Fibroblast of villous mesenchyme (primary cell): ENCODE results near the gene TMEM161A. TPM values are rescaled to one million over a fixed set of nuclear protein-coding genes. Genes with fewer than 3 reads are reported as not detected.
"Not testable (repeated sequence)": the region's sequence is repeated elsewhere in the genome, so short reads cannot be mapped to it uniquely, and the experiment has no call there.

Source experiments
- DNase-seq: peaks from one replicate; pipeline ENCODE4 v3.0.0-alpha.2; 2010; ENCODE audit warnings: low read depth
- H3K4me3 ChIP-seq: 2 replicates; pipeline ENCODE4 v1.5.1; 2011; ENCODE audit warnings: low read depth, mild to moderate bottlenecking, low read length
- total RNA-seq: library from RNA; depleted of rRNA; stranded (reverse); fragments of >200 nt; gene quantifications from 2 replicates; pipeline ENCODE4 v1.2.3, GENCODE V29; 2012
- TF ChIP-seq, protein P1 (sequence below): IDR thresholded peaks from 2 replicates; pipeline ENCODE4 v1.5.1; 2012; ENCODE audit warnings: low read depth, mild to moderate bottlenecking, low read length; ENCODE audit not compliant: insufficient read depth

Gene TMEM161A
- total RNA-seq, result 18.1 and 20.9 TPM in 2 replicates

DNA sequence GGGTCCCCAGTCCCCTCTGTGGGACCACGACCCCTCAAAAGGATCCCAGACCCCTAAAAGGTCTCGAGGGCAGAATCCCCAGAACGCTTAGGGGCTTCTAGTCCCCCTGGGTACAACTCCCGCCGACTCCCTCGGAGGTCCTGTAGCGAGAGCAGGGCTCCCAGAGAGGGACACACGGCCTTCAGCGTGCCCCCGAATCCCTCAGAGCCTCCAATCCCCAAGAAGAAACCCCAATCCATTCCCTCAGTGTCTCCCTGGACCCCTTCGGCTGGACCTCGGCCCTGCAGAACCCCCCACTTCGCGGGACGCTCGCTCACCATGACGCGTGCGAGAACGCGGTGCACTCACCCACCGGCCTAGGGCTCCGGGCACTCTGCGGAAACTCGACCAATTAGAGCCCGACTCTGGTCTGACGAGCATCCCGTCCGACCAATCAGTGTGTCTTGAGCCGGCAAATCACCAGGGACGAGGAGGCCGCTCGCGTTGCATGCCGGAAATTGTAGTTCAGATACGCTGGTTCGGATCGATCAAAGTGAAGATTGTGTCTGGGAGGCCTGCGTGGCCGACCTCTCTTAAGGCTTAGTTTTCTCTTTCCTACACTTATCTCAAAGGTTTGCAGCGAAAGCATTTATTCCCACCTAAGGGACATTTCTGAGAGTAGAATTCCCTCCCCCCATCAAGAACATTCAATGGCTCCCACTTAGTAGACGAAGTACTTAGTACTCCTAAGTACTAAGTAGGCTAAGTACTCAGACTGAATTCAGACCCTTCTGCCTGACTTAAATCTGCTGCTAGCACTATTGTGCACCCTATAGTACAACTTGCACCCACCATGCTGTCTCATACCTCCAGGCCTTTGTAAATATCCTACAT, at the start of gene TMEM161A:
Gene TMEM161A (minus strand): TSS at position 370 of the 873 bp plus-strand sequence. CDS start 50 bp downstream, at position 320.
- TF ChIP-seq, protein P1, sequence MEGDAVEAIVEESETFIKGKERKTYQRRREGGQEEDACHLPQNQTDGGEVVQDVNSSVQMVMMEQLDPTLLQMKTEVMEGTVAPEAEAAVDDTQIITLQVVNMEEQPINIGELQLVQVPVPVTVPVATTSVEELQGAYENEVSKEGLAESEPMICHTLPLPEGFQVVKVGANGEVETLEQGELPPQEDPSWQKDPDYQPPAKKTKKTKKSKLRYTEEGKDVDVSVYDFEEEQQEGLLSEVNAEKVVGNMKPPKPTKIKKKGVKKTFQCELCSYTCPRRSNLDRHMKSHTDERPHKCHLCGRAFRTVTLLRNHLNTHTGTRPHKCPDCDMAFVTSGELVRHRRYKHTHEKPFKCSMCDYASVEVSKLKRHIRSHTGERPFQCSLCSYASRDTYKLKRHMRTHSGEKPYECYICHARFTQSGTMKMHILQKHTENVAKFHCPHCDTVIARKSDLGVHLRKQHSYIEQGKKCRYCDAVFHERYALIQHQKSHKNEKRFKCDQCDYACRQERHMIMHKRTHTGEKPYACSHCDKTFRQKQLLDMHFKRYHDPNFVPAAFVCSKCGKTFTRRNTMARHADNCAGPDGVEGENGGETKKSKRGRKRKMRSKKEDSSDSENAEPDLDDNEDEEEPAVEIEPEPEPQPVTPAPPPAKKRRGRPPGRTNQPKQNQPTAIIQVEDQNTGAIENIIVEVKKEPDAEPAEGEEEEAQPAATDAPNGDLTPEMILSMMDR, result no peak
- DNase-seq, result peak; percentile 99
- peak within 1 kb of the TSS; percentile 95 for H3K4me3 ChIP-seq

DNA sequence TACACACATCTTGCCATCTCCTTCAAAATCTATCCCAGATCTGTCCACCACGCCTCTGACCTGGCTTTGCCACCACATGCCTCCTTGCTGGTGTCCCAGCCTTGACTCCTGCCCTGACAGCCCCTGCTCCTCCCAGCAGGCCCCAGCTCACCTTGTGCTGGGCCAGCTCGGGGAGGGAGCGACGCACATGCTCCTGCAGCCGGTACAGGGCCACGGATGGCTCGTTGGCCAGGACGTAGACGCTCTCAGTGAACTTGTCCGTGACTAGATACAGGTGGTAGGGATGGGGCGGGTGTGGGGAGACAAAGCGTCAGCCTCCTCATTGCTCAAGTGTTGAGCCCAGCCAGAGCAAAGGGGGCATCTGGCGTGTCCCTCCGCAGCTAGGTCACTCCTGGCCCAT, 48.5 kb upstream of the TMEM161A start:
- no peak for DNase-seq
- H3K4me3 ChIP-seq, result no peak overlapping the region

DNA sequence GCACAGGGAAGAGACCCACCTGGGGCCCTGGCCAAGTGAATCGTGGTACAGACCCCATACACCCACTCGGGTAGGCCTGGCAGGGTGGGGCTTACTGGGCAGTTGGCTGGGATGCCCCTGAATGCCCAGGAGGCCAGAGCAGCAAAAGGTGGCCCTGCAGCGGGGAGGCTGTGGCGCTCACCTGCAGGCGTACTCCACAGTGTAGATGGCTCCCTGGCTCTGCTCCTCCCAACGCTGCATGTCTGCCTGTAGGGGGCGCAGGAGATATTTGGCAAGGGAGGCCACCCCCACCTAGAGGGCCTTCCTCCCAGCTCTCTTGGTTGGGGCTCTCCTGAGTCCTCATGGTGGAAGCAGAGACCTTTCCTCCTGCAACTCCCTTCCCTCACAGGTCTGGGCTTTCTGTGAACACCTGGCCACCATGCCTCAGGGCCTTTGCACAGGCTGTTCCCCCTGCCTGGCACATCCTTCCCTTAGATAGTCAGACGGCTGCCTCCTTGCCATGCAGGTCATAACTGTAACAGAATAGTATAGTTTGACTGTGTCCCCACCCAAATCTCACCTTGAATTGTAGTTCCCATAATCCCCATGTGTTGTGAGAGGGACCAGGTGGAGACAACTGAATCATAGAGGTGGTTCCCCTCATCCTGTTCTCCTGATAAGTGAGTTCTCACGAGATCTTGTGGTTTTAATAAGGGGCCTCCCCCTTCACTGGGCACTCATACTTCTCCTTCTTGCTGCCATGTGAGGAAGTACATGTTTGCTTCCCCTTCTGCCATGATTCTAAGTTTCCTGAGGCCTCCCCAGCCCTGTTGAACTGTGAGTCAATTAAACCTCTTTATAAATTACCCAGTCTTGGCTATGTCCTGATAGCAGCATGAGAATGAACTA, 47.8 kb upstream of the TMEM161A start:
- peak; percentile 43 for DNase-seq
- TF ChIP-seq, protein P1, result peak; percentile 72

More for the DNA sequence above, 48.5 kb upstream of the TMEM161A start:
- TF ChIP-seq, protein P1, result no peak

DNA sequence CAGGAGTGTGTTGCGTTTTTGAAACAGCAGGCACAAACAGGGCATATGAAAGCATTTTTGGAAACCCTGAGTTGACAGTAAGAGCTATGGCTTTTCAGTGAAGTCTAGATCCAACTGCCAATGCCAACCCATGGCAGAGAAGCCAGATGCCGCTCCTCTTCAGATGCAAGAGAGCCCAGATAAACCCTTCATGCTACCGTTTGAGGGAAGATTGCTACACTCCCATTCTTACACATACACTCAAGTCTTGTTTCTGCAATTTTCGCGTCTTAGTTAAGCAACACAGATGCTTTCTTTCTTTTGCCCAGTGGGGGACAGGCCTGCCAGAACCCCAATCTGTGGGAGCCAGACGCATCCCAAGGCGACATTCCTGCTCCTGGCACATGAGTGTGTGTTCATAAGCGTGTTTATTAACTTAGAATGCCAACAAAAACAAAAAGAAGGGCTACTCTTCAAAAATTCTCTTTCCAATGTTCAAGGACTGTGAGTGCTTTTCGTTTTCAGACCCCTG, 43.3 kb upstream of the TMEM161A start:
- DNase-seq, result no peak
- H3K4me3 ChIP-seq, result no peak overlapping the region
- TF ChIP-seq, protein P1, result no peak

More for the DNA sequence above, 47.8 kb upstream of the TMEM161A start:
- no peak overlapping the region for H3K4me3 ChIP-seq

DNA sequence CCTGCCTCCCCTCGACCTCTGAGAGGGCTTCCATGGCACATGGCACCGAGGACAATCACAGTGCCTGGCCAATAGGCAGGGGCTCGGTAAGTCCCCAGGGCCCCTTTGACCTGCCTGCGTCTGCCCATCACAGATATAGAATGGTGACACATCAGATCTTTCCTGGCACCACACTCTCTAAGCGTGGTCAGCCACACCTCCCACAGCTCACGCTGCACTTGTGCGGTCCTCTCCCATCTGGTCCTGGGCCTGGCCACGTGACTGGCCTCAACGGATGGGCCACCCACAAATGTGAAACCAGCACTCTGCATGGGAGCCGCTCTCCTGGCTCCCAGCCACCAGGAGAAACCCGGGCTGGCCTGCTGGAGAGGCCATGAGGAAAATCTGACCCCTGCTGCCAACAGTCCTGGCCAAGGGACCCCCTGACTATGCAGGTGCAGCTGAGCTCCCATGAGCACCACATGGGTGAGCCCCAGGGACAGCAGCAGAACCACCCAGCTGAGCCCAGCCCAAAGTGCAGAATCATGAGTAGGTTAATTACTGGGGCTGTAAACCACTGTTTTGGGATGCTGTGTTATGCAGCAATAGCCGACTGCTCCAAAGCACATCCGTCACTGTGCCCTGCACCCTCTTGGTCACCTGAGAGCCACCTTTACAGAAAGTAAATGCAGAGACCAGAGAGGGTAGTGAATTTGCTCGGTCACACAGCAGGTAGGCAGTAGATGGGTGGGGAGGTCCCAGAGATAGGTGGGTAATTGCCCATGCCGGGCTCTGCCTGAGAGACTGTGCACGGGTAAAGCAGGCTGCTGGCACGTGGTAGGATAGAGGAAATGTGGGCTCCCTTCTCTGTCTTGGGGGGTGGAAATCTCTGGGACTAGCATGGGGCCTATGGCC, 41.5 kb upstream of the TMEM161A start:
- H3K4me3 ChIP-seq, result no peak overlapping the region
- DNase-seq, result no peak
- TF ChIP-seq, protein P1, result no peak

DNA sequence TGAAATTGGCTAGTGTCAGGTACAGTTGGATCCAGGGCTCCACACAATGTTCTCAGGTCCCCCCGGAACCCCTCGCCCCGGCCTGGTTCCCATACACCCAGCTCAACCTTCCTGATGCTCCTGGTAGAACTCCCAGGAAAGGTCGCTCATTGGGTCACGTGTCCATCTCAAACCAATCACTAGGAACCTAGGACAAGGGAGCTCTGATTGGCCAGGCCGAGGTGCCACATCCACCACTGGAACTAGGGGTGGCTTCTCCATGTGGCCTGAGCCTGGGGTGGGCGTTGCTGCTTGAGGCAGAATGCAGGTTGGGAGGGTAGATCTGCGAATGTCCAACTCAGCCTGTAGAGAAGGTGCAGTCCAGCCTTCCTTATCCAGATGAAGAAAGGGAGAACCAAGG, 38.7 kb upstream of the TMEM161A start:
- TF ChIP-seq, protein P1, result no peak
- H3K4me3 ChIP-seq, result no peak overlapping the region
- DNase-seq, result no peak

DNA sequence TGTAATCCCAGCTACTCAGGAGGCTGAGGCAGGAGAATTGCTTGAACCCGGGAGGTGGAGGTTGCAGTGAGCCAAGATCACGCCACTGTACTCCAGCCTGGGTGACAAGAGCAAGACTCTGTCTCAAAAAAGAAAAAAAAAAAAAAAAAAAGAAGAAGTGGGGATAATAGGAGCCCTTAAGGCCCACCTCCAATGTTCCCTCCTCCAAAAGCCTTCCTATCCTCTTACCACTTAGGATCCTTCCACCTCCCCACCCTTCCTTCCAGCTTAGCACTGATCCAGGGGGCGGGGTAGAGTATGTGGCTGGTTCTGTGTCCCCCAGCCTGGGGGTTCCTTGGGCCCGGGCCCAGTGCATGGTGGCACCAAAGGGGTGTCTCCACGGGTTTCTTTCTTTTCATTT, 35.0 kb upstream of the TMEM161A start:
- not testable (repeated sequence) for H3K4me3 ChIP-seq, DNase-seq
